Measurements from ENCODE around the gene TCEAL2. TPM values are rescaled to one million over a fixed set of nuclear protein-coding genes. Genes with fewer than 3 reads are reported as not detected.
"Not testable (repeated sequence)": the region's sequence is repeated elsewhere in the genome, so short reads cannot be mapped to it uniquely, and the experiment has no call there.

The TCEAL2 gene
- not detected in 2 replicates for total RNA-seq (2014; rRNA removed; shearing (Covaris generic); ENCODE audit: low replicate concordance)

- not testable (repeated sequence) for H3K79me2 ChIP-seq (ENCODE audit: low read length); H3K27me3 ChIP-seq (ENCODE audit: low read length); DNase-seq; H3K9ac ChIP-seq (ENCODE audit: low read length); H3K4me3 ChIP-seq (ENCODE audit: low read length); H2AFZ ChIP-seq (ENCODE audit: low read length); H4K20me1 ChIP-seq (ENCODE audit: insufficient read depth, low read depth, low read length); H3K4me1 ChIP-seq (ENCODE audit: low read length); H3K9me3 ChIP-seq (ENCODE audit: low read length); H3K9me2 ChIP-seq (replicated peaks; ENCODE audit: insufficient read depth, low read length); H3K27ac ChIP-seq (ENCODE audit: low read length); H3K36me3 ChIP-seq (ENCODE audit: insufficient read depth, low read length); H3K4me2 ChIP-seq (ENCODE audit: low read depth, low read length, poor library complexity, severe bottlenecking)
These were observed at the start of gene TCEAL2 for GRCh38 chrX:102125436-102125835. TCEAL2 (plus strand) TSS chrX:102125679; CDS start chrX:102126831, 1,152 bp downstream.

GRCh38 chrX:102077426-102077825 is 48.1 kb upstream of the TCEAL2 start:
- Histone ChIP-seq H3K27ac (ENCODE audit: low read length) (no peak overlapping the region), H3K9me3 (ENCODE audit: low read length) (no peaks in the 10 kb centered on the region), H3K4me1 (ENCODE audit: low read length) (no peaks in the 10 kb centered on the region), H2AFZ (ENCODE audit: low read length) (no peak overlapping the region), H3K36me3 (ENCODE audit: insufficient read depth, low read length) (no peaks in the 10 kb centered on the region), H3K9me2 (replicated peaks; ENCODE audit: insufficient read depth, low read length) (no peaks in the 10 kb centered on the region), H3K9ac (ENCODE audit: low read length) (no peak overlapping the region), H3K4me3 (ENCODE audit: low read length) (no peak overlapping the region), H3K79me2 (ENCODE audit: low read length) (no peaks in the 10 kb centered on the region), H4K20me1 (ENCODE audit: insufficient read depth, low read depth, low read length) (no peaks in the 10 kb centered on the region), H3K27me3 (ENCODE audit: low read length) (no peaks in the 10 kb centered on the region), H3K4me2 (ENCODE audit: low read depth, low read length, poor library complexity, severe bottlenecking) (no peak overlapping the region)
- DNase-seq = no peak

GRCh38 chrX:102085706-102086105 is 39.8 kb upstream of the TCEAL2 start:
- Histone ChIP-seq H3K4me3 (ENCODE audit: low read length) (no peak overlapping the region), H3K36me3 (ENCODE audit: insufficient read depth, low read length) (no peaks in the 10 kb centered on the region), H3K27me3 (ENCODE audit: low read length) (no peaks in the 10 kb centered on the region), H2AFZ (ENCODE audit: low read length) (no peak overlapping the region), H3K9ac (ENCODE audit: low read length) (no peak overlapping the region), H3K9me2 (replicated peaks; ENCODE audit: insufficient read depth, low read length) (no peaks in the 10 kb centered on the region), H3K4me1 (ENCODE audit: low read length) (no peaks in the 10 kb centered on the region), H3K9me3 (ENCODE audit: low read length) (0 out of 2 replicates have a peak, but pooled peaks cover 2% of the 10 kb centered on the region), H3K79me2 (ENCODE audit: low read length) (no peaks in the 10 kb centered on the region), H3K4me2 (ENCODE audit: low read depth, low read length, poor library complexity, severe bottlenecking) (no peak overlapping the region), H3K27ac (ENCODE audit: low read length) (no peak overlapping the region), H4K20me1 (ENCODE audit: insufficient read depth, low read depth, low read length) (no peaks in the 10 kb centered on the region)
- peak; percentile 57 for DNase-seq

DNA sequence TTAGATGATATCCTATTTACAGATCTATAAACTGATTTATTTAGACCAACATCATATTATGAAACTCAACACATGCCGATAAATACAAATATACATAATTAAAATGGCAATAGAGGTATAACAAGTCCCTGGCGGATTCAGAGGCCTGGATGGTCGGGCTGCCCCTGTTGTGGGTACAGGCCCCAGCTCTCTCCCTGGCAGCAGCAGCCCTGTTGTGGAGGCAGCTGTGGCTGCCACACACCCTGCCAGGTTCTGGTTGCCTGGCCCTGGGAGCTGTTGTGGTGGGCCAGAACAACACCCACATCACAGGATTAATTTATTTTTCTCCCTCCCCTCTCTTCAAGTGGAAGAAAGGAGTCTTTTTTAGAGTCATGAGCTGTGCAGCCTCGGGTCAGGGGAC is 12.1 kb upstream of the TCEAL2 start:
- H3K27ac ChIP-seq (ENCODE audit: low read length) = no peak overlapping the region
- H3K27me3 ChIP-seq (ENCODE audit: low read length) = no peaks in the 10 kb centered on the region
- H3K4me1 ChIP-seq (ENCODE audit: low read length) = no peaks in the 10 kb centered on the region
- H3K9me2 ChIP-seq (replicated peaks; ENCODE audit: insufficient read depth, low read length) = no peaks in the 10 kb centered on the region
- no peak overlapping the region for H3K9ac ChIP-seq (ENCODE audit: low read length)
- no peak overlapping the region for H3K4me3 ChIP-seq (ENCODE audit: low read length)
- H4K20me1 ChIP-seq (ENCODE audit: insufficient read depth, low read depth, low read length) = no peaks in the 10 kb centered on the region
- H3K36me3 ChIP-seq (ENCODE audit: insufficient read depth, low read length) = no peaks in the 10 kb centered on the region
- no peak for DNase-seq
- no peaks in the 10 kb centered on the region for H3K79me2 ChIP-seq (ENCODE audit: low read length)
- no peaks in the 10 kb centered on the region for H3K9me3 ChIP-seq (ENCODE audit: low read length)
- H2AFZ ChIP-seq (ENCODE audit: low read length) = no peak overlapping the region
- H3K4me2 ChIP-seq (ENCODE audit: low read depth, low read length, poor library complexity, severe bottlenecking) = no peak overlapping the region

DNA sequence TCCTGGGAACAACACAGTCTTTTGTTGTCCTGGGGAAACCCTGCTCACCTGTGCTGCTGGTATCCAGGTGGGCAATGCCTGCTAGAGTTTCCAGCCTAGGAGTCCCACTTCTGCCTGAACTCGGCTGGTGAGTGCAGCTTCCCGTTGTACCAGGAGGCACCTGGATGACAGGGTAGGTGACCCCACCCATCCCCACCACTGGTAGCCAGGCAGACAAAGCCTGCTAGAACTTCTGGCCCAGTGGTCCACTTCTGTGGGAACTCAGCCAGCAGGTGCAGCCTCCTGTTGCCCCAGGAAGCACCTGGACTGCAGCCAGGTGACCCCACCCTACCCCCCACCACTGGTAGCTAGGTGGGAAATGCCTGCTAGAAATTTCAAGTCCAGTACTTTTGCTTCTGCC is 9.7 kb upstream of the TCEAL2 start:
- DNase-seq = no peak
- Histone ChIP-seq H3K9me2 (replicated peaks; ENCODE audit: insufficient read depth, low read length) (no peaks in the 10 kb centered on the region), H3K79me2 (ENCODE audit: low read length) (no peaks in the 10 kb centered on the region), H3K4me3 (ENCODE audit: low read length) (no peak overlapping the region), H3K27ac (ENCODE audit: low read length) (no peak overlapping the region), H3K27me3 (ENCODE audit: low read length) (no peaks in the 10 kb centered on the region), H2AFZ (ENCODE audit: low read length) (no peak overlapping the region), H3K9ac (ENCODE audit: low read length) (no peak overlapping the region), H3K9me3 (ENCODE audit: low read length) (no peaks in the 10 kb centered on the region), H3K4me1 (ENCODE audit: low read length) (no peaks in the 10 kb centered on the region), H3K4me2 (ENCODE audit: low read depth, low read length, poor library complexity, severe bottlenecking) (no peak overlapping the region), H4K20me1 (ENCODE audit: insufficient read depth, low read depth, low read length) (no peaks in the 10 kb centered on the region), H3K36me3 (ENCODE audit: insufficient read depth, low read length) (no peaks in the 10 kb centered on the region)

- not testable (repeated sequence) for H2AFZ ChIP-seq (ENCODE audit: low read length); H3K9me2 ChIP-seq (replicated peaks; ENCODE audit: insufficient read depth, low read length); H3K4me3 ChIP-seq (ENCODE audit: low read length); H3K9me3 ChIP-seq (ENCODE audit: low read length); H3K79me2 ChIP-seq (ENCODE audit: low read length); H3K27ac ChIP-seq (ENCODE audit: low read length); H3K4me1 ChIP-seq (ENCODE audit: low read length); DNase-seq; H3K4me2 ChIP-seq (ENCODE audit: low read depth, low read length, poor library complexity, severe bottlenecking); H4K20me1 ChIP-seq (ENCODE audit: insufficient read depth, low read depth, low read length); H3K9ac ChIP-seq (ENCODE audit: low read length); H3K36me3 ChIP-seq (ENCODE audit: insufficient read depth, low read length); H3K27me3 ChIP-seq (ENCODE audit: low read length)
These were observed 465 bp upstream of the TCEAL2 start for GRCh38 chrX:102125014-102125413.

DNA sequence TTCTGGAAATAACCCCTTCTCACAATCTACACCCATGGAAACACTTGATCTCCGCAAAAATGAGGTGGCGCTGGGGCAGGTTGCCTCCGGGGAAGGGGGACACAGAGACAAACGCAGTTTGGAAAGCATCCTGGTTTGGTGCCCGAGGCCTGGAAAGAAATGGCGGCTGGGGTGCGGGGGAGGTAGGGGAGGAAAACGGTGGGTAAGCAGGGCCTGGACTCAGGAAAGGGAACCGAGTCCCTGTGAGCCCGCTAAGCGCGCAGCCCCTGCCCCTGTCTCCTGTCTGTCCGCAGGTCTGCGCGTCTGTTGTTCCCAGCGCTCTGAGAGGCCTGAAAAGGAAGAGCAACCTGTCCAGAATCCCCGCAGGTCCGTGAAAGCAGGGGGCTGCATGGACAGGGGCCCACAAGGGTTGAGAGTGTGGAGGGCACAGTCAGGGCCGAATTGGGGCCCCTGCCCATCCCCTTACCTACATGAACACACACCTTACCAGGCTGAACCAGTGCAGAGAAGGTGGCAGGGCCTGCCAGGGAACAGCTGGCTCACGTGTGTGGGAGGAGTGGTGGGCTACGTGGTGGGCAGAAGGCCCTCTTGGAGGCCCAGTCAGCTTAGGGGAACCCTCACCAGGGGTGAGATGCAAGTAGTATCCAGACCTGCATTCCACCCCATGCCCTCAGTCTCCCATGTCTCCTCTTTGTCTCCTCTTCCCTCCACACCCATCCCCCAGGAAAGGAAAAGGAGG is 770 bp downstream of the TCEAL2 start:
- H3K9me3 ChIP-seq (ENCODE audit: low read length); H3K4me2 ChIP-seq (ENCODE audit: low read depth, low read length, poor library complexity, severe bottlenecking); H4K20me1 ChIP-seq (ENCODE audit: insufficient read depth, low read depth, low read length); H3K4me3 ChIP-seq (ENCODE audit: low read length); H2AFZ ChIP-seq (ENCODE audit: low read length); H3K79me2 ChIP-seq (ENCODE audit: low read length); H3K27me3 ChIP-seq (ENCODE audit: low read length); H3K27ac ChIP-seq (ENCODE audit: low read length); DNase-seq; H3K9ac ChIP-seq (ENCODE audit: low read length); H3K36me3 ChIP-seq (ENCODE audit: insufficient read depth, low read length); H3K9me2 ChIP-seq (replicated peaks; ENCODE audit: insufficient read depth, low read length); H3K4me1 ChIP-seq (ENCODE audit: low read length): not testable (repeated sequence)

DNA sequence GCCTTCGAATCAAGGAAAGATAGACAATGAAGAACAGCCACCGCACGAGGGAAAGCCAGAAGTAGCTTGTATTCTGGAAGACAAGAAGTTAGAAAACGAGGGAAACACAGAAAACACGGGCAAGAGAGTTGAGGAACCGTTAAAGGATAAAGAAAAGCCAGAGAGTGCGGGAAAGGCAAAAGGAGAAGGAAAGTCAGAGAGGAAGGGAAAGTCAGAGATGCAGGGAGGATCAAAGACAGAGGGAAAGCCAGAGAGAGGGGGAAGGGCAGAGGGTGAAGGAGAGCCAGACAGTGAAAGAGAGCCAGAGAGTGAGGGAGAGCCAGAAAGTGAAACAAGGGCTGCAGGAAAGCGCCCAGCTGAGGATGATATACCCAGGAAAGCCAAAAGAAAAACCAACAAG is 1.4 kb downstream of the TCEAL2 start:
- Histone ChIP-seq H3K27me3 (ENCODE audit: low read length) (no peaks in the 10 kb centered on the region), H3K9me3 (ENCODE audit: low read length) (no peaks in the 10 kb centered on the region), H3K4me3 (ENCODE audit: low read length) (no peak overlapping the region), H3K4me2 (ENCODE audit: low read depth, low read length, poor library complexity, severe bottlenecking) (no peak overlapping the region), H3K27ac (ENCODE audit: low read length) (no peak overlapping the region), H3K79me2 (ENCODE audit: low read length) (no peaks in the 10 kb centered on the region), H3K9me2 (replicated peaks; ENCODE audit: insufficient read depth, low read length) (no peaks in the 10 kb centered on the region), H3K4me1 (ENCODE audit: low read length) (no peaks in the 10 kb centered on the region), H4K20me1 (ENCODE audit: insufficient read depth, low read depth, low read length) (no peaks in the 10 kb centered on the region), H3K9ac (ENCODE audit: low read length) (no peak overlapping the region), H2AFZ (ENCODE audit: low read length) (no peak overlapping the region), H3K36me3 (ENCODE audit: insufficient read depth, low read length) (no peaks in the 10 kb centered on the region)
- no peak for DNase-seq

All from Karpas-422 (cell line).